Measurements from ENCODE around the gene AHNAK. TPM values are rescaled to one million over a fixed set of nuclear protein-coding genes. Genes with fewer than 3 reads are reported as not detected.

AHNAK gene
- total RNA-seq, 1 experiment from 2014 or later, result 60.1 TPM

- no peak for DNase-seq (ENCODE audit: low spot score)
Measured at GRCh38 chr11:62437616-62438015, 109.0 kb downstream of the AHNAK start.

GRCh38 chr11:62435846-62436660 lies 110.6 kb downstream of the AHNAK start:
- DNase-seq (ENCODE audit: low spot score), result no peak

- DNase-seq (ENCODE audit: low spot score), result no peak
Measured at GRCh38 chr11:62433904-62434276, 112.7 kb downstream of the AHNAK start.

GRCh38 chr11:62433141-62433903 lies 113.3 kb downstream of the AHNAK start:
- no peak for DNase-seq (ENCODE audit: low spot score)

- no peak for DNase-seq (ENCODE audit: low spot score)
Measured at GRCh38 chr11:62432695-62433094, 113.9 kb downstream of the AHNAK start.

GRCh38 chr11:62431171-62431901 lies 115.3 kb downstream of the AHNAK start:
- no peak for DNase-seq (ENCODE audit: low spot score)

GRCh38 chr11:62430425-62430824 lies 116.2 kb downstream of the AHNAK start:
- DNase-seq (ENCODE audit: low spot score), result no peak

GRCh38 chr11:62428871-62429560 lies 117.6 kb downstream of the AHNAK start:
- no peak for DNase-seq (ENCODE audit: low spot score)

GRCh38 chr11:62427630-62428233 lies 118.9 kb downstream of the AHNAK start:
- no peak for DNase-seq (ENCODE audit: low spot score)

- no peak for DNase-seq (ENCODE audit: low spot score)
Measured at GRCh38 chr11:62423012-62423411, 123.6 kb downstream of the AHNAK start.

GRCh38 chr11:62421996-62422395 lies 124.6 kb downstream of the AHNAK start:
- DNase-seq (ENCODE audit: low spot score), result no peak

GRCh38 chr11:62420882-62421281 lies 125.7 kb downstream of the AHNAK start:
- no peak for DNase-seq (ENCODE audit: low spot score)

GRCh38 chr11:62419943-62420342 lies 126.7 kb downstream of the AHNAK start:
- DNase-seq (ENCODE audit: low spot score), result no peak

- no peak for DNase-seq (ENCODE audit: low spot score)
Measured at GRCh38 chr11:62419314-62419929, 127.2 kb downstream of the AHNAK start.

GRCh38 chr11:62418733-62419132 lies 127.9 kb downstream of the AHNAK start, which contains the start of gene SCGB1A1:
TSS of gene SCGB1A1 (plus strand) at chr11:62419033. CDS start at chr11:62419096, 63 bp downstream.
- no peak for DNase-seq (ENCODE audit: low spot score)

GRCh38 chr11:62418136-62418535 lies 128.5 kb downstream of the AHNAK start:
- DNase-seq (ENCODE audit: low spot score), result no peak

GRCh38 chr11:62416596-62416995 lies 130.0 kb downstream of the AHNAK start:
- DNase-seq (ENCODE audit: low spot score), result no peak

- DNase-seq (ENCODE audit: low spot score), result no peak
Measured at GRCh38 chr11:62413060-62413696, 133.4 kb downstream of the AHNAK start.

- no peak for DNase-seq (ENCODE audit: low spot score)
Measured at GRCh38 chr11:62411524-62411923, 135.1 kb downstream of the AHNAK start.

- DNase-seq (ENCODE audit: low spot score), result no peak
Measured at GRCh38 chr11:62410972-62411371, 135.6 kb downstream of the AHNAK start.
